Keratinocyte (primary cell): ENCODE data around the gene SCARF2. TPM values are rescaled to one million over a fixed set of nuclear protein-coding genes. Genes with fewer than 3 reads are reported as not detected.

ENCODE experiments used
- DNase-seq: peaks from one replicate; pipeline ENCODE4 v3.0.0-alpha.2; 2011; ENCODE audit warnings: low read depth, missing footprints, low spot score
- FAIRE-seq: peaks from 2 replicates; lab custom pipeline; 2011; peaks lifted over from hg19 to GRCh38; lab: Jason Lieb, UNC
- H2AFZ ChIP-seq: 2 replicates; pipeline ENCODE4 v1.6.0; 2012; ENCODE audit warnings: low read length, control low read depth, inconsistent platforms; ENCODE audit not compliant: control insufficient read depth
- H3K27ac ChIP-seq: 2 replicates; pipeline ENCODE4 v1.5.1; 2011; ENCODE audit warnings: low read length; ENCODE audit not compliant: control insufficient read depth, insufficient read depth
- H3K27me3 ChIP-seq: 3 replicates; pipeline ENCODE4 v1.6.0; 2011; ENCODE audit warnings: low read length; ENCODE audit not compliant: control insufficient read depth, insufficient read depth; ENCODE audit errors: extremely low read depth
- H3K36me3 ChIP-seq, 2 experiments: 2 replicates in 1 of 2; 3 replicates in 1 of 2; pipeline ENCODE4 v1.5.1; 2011; ENCODE audit warnings: low read length in 2 of 2, mild to moderate bottlenecking in 1 of 2; ENCODE audit not compliant: control insufficient read depth in 2 of 2, insufficient read depth in 2 of 2; ENCODE audit errors: extremely low read depth in 1 of 2
- H3K4me1 ChIP-seq: 3 replicates; pipeline ENCODE4 v1.5.1; 2011; ENCODE audit warnings: low read length; ENCODE audit not compliant: control insufficient read depth, insufficient read depth; ENCODE audit errors: extremely low read depth
- H3K4me2 ChIP-seq: 3 replicates; pipeline ENCODE4 v1.6.0; 2011; ENCODE audit warnings: low read depth, low read length; ENCODE audit not compliant: control insufficient read depth, insufficient read depth; ENCODE audit errors: extremely low read depth
- H3K4me3 ChIP-seq, 3 experiments: fragments of 200-600 bp in 1 of 3; sonication (generic) in 1 of 3; 2 replicates in 2 of 3; 3 replicates in 1 of 3; pipeline ENCODE4 v1.5.1; 2011 to 2016; ENCODE audit warnings: low read length in 3 of 3, mild to moderate bottlenecking in 3 of 3, control low read depth in 2 of 3, inconsistent platforms in 1 of 3, low read depth in 1 of 3, mixed read lengths in 1 of 3, mixed run types in 1 of 3, moderate library complexity in 1 of 3; ENCODE audit not compliant: control insufficient read depth in 2 of 3, insufficient read depth in 2 of 3; ENCODE audit errors: extremely low read depth in 1 of 3
- H3K79me2 ChIP-seq: 2 replicates; pipeline ENCODE4 v1.6.0; 2012; ENCODE audit warnings: low read length; ENCODE audit not compliant: control insufficient read depth, insufficient read depth
- H3K9ac ChIP-seq: 3 replicates; pipeline ENCODE4 v1.6.0; 2011; ENCODE audit warnings: low read length; ENCODE audit not compliant: control insufficient read depth, insufficient read depth; ENCODE audit errors: extremely low read depth
- H3K9me1 ChIP-seq: 3 replicates; pipeline ENCODE4 v1.6.0; 2011; ENCODE audit warnings: low read length; ENCODE audit not compliant: control insufficient read depth, insufficient read depth; ENCODE audit errors: extremely low read depth
- H3K9me3 ChIP-seq: 2 replicates; pipeline ENCODE4 v1.5.1; 2012; ENCODE audit warnings: low read depth, low read length; ENCODE audit not compliant: control insufficient read depth
- H4K20me1 ChIP-seq: 3 replicates; pipeline ENCODE4 v1.6.0; 2011; ENCODE audit warnings: low read length; ENCODE audit not compliant: control insufficient read depth, insufficient read depth; ENCODE audit errors: extremely low read depth
- CTCF ChIP-seq, 3 experiments: IDR thresholded peaks in 1 of 3; conservative IDR thresholded peaks in 1 of 3; optimal IDR thresholded peaks in 1 of 3; 2 replicates in 2 of 3; 3 replicates in 1 of 3; pipeline versions ENCODE3 to v1.5.1; 2011; ENCODE audit warnings: low read length in 3 of 3, mild to moderate bottlenecking in 3 of 3, moderate library complexity in 2 of 3, control low read depth in 1 of 3, inconsistent platforms in 1 of 3; ENCODE audit not compliant: insufficient read depth in 2 of 3; ENCODE audit errors: extremely low read depth in 1 of 3
- EZH2 ChIP-seq: IDR thresholded peaks from one replicate; pipeline ENCODE4 v1.6.1; 2012; ENCODE audit warnings: inconsistent platforms, mild to moderate bottlenecking, low read length, moderate library complexity
- dilution Hi-C: fragments of 300-500 bp; cut with MboI; formaldehyde crosslinking; loops from one replicate; pipeline ENCODE4 v1.7.0; 2020; ENCODE audit warnings: low sequenced_read_pairs; ENCODE audit not compliant: extremely low pct_ligation_motif_present
- polyA plus RNA-seq, 5 experiments: library from polyadenylated mRNA; depleted of rRNA in 3 of 5; stranded (reverse) in 3 of 5; stranded (forward) in 1 of 5; unstranded in 1 of 5; fragments of >200 nt; gene quantifications; 1 replicate in 1 of 5; 2 replicates in 3 of 5; 3 replicates in 1 of 5; pipeline versions ENCODE4 v1.2.1 to v1.2.3, GENCODE V29; 2011 to 2012; ENCODE audit warnings: missing spikeins in 2 of 5, low read depth in 1 of 5, low replicate concordance in 1 of 5

SCARF2 gene
- polyA plus RNA-seq, 1 donor (not counting 4 experiments of a cell fraction or from before 2014, with no cell fraction given), result 0.05 TPM

GRCh38 chr22:20401376-20402014 is 36.1 kb downstream of the SCARF2 start:
- Histone ChIP-seq H3K4me3 (no peak overlapping the region), H3K9ac (no peak overlapping the region), H3K4me1 (no peaks in the 10 kb centered on the region), H4K20me1 (no peaks in the 10 kb centered on the region), H3K9me1 (no peaks in the 10 kb centered on the region), H3K9me3 (no peaks in the 10 kb centered on the region), H3K79me2 (peaks cover 3% of the 10 kb centered on the region), H3K27me3 (no peaks in the 10 kb centered on the region), H3K36me3 (peaks cover 13 to 16% of the 10 kb centered on the region in 2 experiments), H3K4me2 (no peak overlapping the region), H2AFZ (no peak overlapping the region), H3K27ac (no peak overlapping the region)
- dilution Hi-C loops, result no loop called here
- TF ChIP-seq CTCF (optimal IDR thresholded peaks at IDR 0.05 in 1 of 3, IDR thresholded peaks at IDR 0.05 in 1 of 3, conservative IDR thresholded peaks at IDR 0.05 in 1 of 3; ENCODE audit: extremely low read depth in 1 of 3, insufficient read depth in 2 of 3, low read length in 3 of 3) (no peak), EZH2 (no peak)
- no peak for DNase-seq
- no peak for FAIRE-seq

DNA sequence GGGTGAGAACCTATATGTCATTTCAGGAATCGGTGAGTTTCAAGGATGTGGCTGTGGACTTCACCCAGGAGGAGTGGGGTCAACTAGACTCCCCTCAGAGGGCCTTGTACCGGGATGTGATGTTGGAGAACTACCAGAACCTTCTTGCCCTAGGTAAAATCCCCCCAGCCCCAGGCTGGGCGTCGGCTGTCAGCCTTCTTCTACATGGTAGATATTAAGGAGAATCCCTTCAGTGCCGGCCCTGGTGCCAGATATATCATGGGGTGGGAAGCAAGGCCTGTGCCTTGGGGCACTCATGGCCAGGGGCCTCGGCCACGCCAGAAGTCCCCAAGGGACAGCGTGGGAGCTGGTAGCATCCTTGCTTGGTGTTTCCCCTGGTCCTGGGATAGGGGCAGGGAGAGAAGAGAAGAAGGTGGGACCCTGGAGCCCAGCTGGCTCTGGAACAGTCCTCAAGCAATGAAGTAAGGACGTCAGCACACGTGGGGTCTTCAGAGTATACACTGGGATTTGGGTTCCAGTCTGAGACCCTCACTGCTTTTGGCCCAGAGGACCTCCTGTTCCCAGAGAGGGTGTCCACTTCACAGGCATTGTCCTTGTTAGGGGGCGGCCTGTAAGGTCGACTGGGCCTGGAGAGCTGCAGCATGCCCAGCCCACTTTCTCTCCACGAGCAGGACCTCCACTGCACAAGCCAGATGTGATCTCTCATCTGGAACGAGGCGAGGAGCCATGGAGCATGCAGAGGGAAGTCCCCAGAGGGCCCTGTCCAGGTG is 36.8 kb downstream of the SCARF2 start:
- no peak overlapping the region for H3K4me3 ChIP-seq
- H3K9me3 ChIP-seq, result no peaks in the 10 kb centered on the region
- H3K4me1 ChIP-seq, result no peaks in the 10 kb centered on the region
- no peak overlapping the region for H3K27ac ChIP-seq
- H3K36me3 ChIP-seq, result peaks cover 8 to 10% of the 10 kb centered on the region in 2 experiments
- H2AFZ ChIP-seq, result no peak overlapping the region
- no peak overlapping the region for H3K9ac ChIP-seq
- TF ChIP-seq EZH2 (no peak), CTCF (optimal IDR thresholded peaks at IDR 0.05 in 1 of 3, IDR thresholded peaks at IDR 0.05 in 1 of 3, conservative IDR thresholded peaks at IDR 0.05 in 1 of 3; ENCODE audit: extremely low read depth in 1 of 3, insufficient read depth in 2 of 3, low read length in 3 of 3) (no peak)
- H3K79me2 ChIP-seq, result peaks cover 3% of the 10 kb centered on the region
- H3K4me2 ChIP-seq, result no peak overlapping the region
- no peaks in the 10 kb centered on the region for H4K20me1 ChIP-seq
- dilution Hi-C loops, result no loop called here
- FAIRE-seq, result no peak
- no peaks in the 10 kb centered on the region for H3K27me3 ChIP-seq
- no peaks in the 10 kb centered on the region for H3K9me1 ChIP-seq
- no peak for DNase-seq
